DMS 273 treated with DMSO at 0.1 percent for 48 hours (cell line): ENCODE measurements around the gene ICE1.

Source experiments
- DNase-seq: peaks from one replicate; lab custom pipeline; 2025; lab: John Stamatoyannopoulos, UW

ICE1 gene

DNA sequence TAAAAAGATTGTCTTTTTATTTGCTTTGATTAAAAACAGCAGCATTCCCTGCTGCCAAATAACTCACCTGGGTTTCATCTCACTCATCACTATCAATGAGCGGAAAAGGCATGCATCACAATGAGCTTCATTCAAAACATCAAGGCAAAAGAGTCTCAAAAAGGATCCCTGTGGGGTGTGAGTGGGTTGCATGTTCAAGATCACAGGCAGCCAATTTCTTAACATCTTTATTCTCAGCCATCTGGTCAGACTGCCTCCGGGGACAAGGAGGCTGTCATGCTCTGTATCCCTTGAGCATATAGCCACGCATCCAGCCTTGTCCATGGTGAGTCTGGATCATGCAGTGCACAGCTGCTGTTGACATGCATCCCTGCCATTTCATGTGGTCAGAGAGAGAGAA, 117.1 kb downstream of the ICE1 start:
- no peak for DNase-seq
